Liver (tissue), 9 donors: ENCODE results near the gene ATP5F1B. TPM values are rescaled to one million over a fixed set of nuclear protein-coding genes. Genes with fewer than 3 reads are reported as not detected.

Source experiments
- DNase-seq: peaks from one replicate; pipeline ENCODE4 v3.0.0-alpha.2; 2017; ENCODE audit warnings: low spot score
- H3K27ac ChIP-seq, 2 donors: one replicate each; pipeline ENCODE4 v1.7.0; 2013; ENCODE audit warnings: inconsistent platforms in 2 of 2, low read length in 2 of 2, control low read depth in 1 of 2, low read depth in 1 of 2, mild to moderate bottlenecking in 1 of 2
- H3K27me3 ChIP-seq, 4 donors: one replicate each; pipeline versions ENCODE4 v1.6.1 to v1.7.0; 2013; ENCODE audit warnings: low read length in 3 of 4, inconsistent platforms in 1 of 4, mild to moderate bottlenecking in 1 of 4, moderate library complexity in 1 of 4; ENCODE audit not compliant: control insufficient read depth in 4 of 4, insufficient read depth in 4 of 4
- H3K36me3 ChIP-seq, 4 donors: one replicate each; pipeline versions ENCODE4 v1.6.1 to v1.7.0; 2013; ENCODE audit warnings: low read length in 3 of 4, mild to moderate bottlenecking in 3 of 4, low read depth in 1 of 4, moderate library complexity in 1 of 4; ENCODE audit not compliant: control insufficient read depth in 4 of 4, insufficient read depth in 3 of 4
- H3K4me1 ChIP-seq, 4 donors: one replicate each; pipeline versions ENCODE4 v1.6.1 to v1.7.0; 2013; ENCODE audit warnings: low read length in 3 of 4, mild to moderate bottlenecking in 3 of 4, moderate library complexity in 1 of 4; ENCODE audit not compliant: control insufficient read depth in 4 of 4, insufficient read depth in 4 of 4
- H3K4me3 ChIP-seq, 3 donors: one replicate each; pipeline versions ENCODE4 v1.6.1 to v1.7.0; 2013; ENCODE audit warnings: low read length in 3 of 3, control low read depth in 1 of 3, low read depth in 1 of 3, mild to moderate bottlenecking in 1 of 3
- H3K9ac ChIP-seq, 2 donors: one replicate each; pipeline ENCODE4 v1.7.0; 2013; ENCODE audit warnings: low read length in 2 of 2, mild to moderate bottlenecking in 2 of 2, moderate library complexity in 2 of 2, control low read depth in 1 of 2, low read depth in 1 of 2
- H3K9me3 ChIP-seq, 4 donors: one replicate each; pipeline versions ENCODE4 v1.6.1 to v1.7.0; 2013; ENCODE audit warnings: low read length in 3 of 4; ENCODE audit not compliant: control insufficient read depth in 4 of 4
- ATF3 ChIP-seq: IDR thresholded peaks from 2 replicates; pipeline ENCODE4 v1.6.1; 2016; ENCODE audit warnings: antibody characterized with exemption
- CTCF ChIP-seq: fragments of 150-350 bp; IDR thresholded peaks from 2 replicates; pipeline ENCODE4 v1.5.1; 2017; ENCODE audit warnings: improper control_type of control experiment, low read depth, low read length; ENCODE audit not compliant: missing input control
- EGR1 ChIP-seq, 2 donors: IDR thresholded peaks; 2 replicates each; pipeline ENCODE4 v1.6.1; 2016 to 2018; ENCODE audit warnings: antibody characterized with exemption in 2 of 2, low read depth in 2 of 2
- FOXA1 ChIP-seq: IDR thresholded peaks from 2 replicates; pipeline ENCODE4 v1.6.1; 2016; ENCODE audit warnings: antibody characterized with exemption
- GABPA ChIP-seq, 2 donors: IDR thresholded peaks in 1 of 2; conservative IDR thresholded peaks in 1 of 2; 2 replicates each; pipeline ENCODE4 v1.6.1; 2016; ENCODE audit warnings: antibody characterized with exemption in 2 of 2, mild to moderate bottlenecking in 1 of 2, moderate library complexity in 1 of 2
- HNF4A ChIP-seq, 2 donors: conservative IDR thresholded peaks; 2 replicates each; pipeline ENCODE4 v1.6.1; 2016; ENCODE audit warnings: antibody characterized with exemption in 2 of 2, mild to moderate bottlenecking in 2 of 2
- HNF4G ChIP-seq: IDR thresholded peaks from 2 replicates; pipeline ENCODE4 v1.6.1; 2016; ENCODE audit warnings: antibody characterized with exemption
- MAX ChIP-seq: IDR thresholded peaks from 2 replicates; pipeline ENCODE4 v1.6.1; 2016; ENCODE audit warnings: antibody characterized with exemption
- NR2F2 ChIP-seq: IDR thresholded peaks from 2 replicates; pipeline ENCODE4 v1.6.1; 2016; ENCODE audit warnings: antibody characterized with exemption
- RAD21 ChIP-seq, 2 donors: IDR thresholded peaks; 2 replicates each; pipeline ENCODE4 v1.6.1; 2016; ENCODE audit warnings: antibody characterized with exemption in 2 of 2, mild to moderate bottlenecking in 2 of 2
- REST ChIP-seq: IDR thresholded peaks from 2 replicates; pipeline ENCODE4 v1.6.1; 2016; ENCODE audit warnings: antibody characterized with exemption, mild to moderate bottlenecking
- RXRA ChIP-seq, 2 donors: IDR thresholded peaks; 2 replicates each; pipeline ENCODE4 v1.6.1; 2017 to 2018; ENCODE audit warnings: antibody characterized with exemption in 2 of 2, mild to moderate bottlenecking in 1 of 2
- SP1 ChIP-seq: IDR thresholded peaks from 2 replicates; pipeline ENCODE4 v1.6.1; 2018; ENCODE audit warnings: antibody characterized with exemption, mild to moderate bottlenecking
- TAF1 ChIP-seq: conservative IDR thresholded peaks from 2 replicates; pipeline ENCODE4 v1.6.1; 2016; ENCODE audit warnings: antibody characterized with exemption, mild to moderate bottlenecking
- YY1 ChIP-seq: IDR thresholded peaks from 2 replicates; pipeline ENCODE4 v1.6.1; 2016; ENCODE audit warnings: antibody characterized with exemption, mild to moderate bottlenecking
- ZBTB33 ChIP-seq: IDR thresholded peaks from 2 replicates; pipeline ENCODE4 v1.6.1; 2016; ENCODE audit warnings: antibody characterized with exemption
- WGBS: extraction: QIAGEN DNeasy Blood & Tissue Kit; methylation state at CpG from one replicate; pipeline ENCODE4 v1.1.7; 2013; 5-methylcytosine and 5-hydroxymethylcytosine counted together
- polyA plus RNA-seq, 2 donors: library from polyadenylated mRNA; stranded (reverse) in 1 of 2; unstranded in 1 of 2; fragments of 200-250 nt in 1 of 2; fragments of >200 nt in 1 of 2; fragmentation: Nextera tagmentation in 1 of 2; extraction: Ambion mirVana in 1 of 2; gene quantifications; one replicate each; pipeline versions ENCODE4 v1.2.1 to v1.2.3, GENCODE V29; 2013 to 2015
- total RNA-seq, 2 donors: library from RNA; depleted of rRNA; stranded (reverse); fragments of >200 nt; gene quantifications; one replicate each; pipeline ENCODE4 v1.2.3, GENCODE V29; 2014
- donor health status: healthy.
- donor health status: healthy.
- donor health status: healthy.
- donor health status: healthy.
- donor health status: healthy.

Gene ATP5F1B
- total and polyA plus RNA-seq, 4 donors = 273 to 569 (median 438) TPM

GRCh38 chr12:56677680-56678079 is 31.9 kb upstream of the ATP5F1B start:
- 82% methylated on average over 1 of the region's 1 CpG for WGBS
- no peak overlapping the region for H3K9ac ChIP-seq
- no peaks in the 10 kb centered on the region for H3K9me3 ChIP-seq
- no peak overlapping the region for H3K27ac ChIP-seq
- H3K36me3 ChIP-seq = peaks cover 0 to 7% (median 4%) of the 10 kb centered on the region in 4 donors
- peaks cover 7 to 19% (median 15%) of the 10 kb centered on the region in 4 donors for H3K4me1 ChIP-seq
- DNase-seq = no peak
- TF ChIP-seq RAD21 (IDR thresholded peaks at IDR 0.05) (no peak), YY1 (no peak), NR2F2 (no peak), FOXA1 (no peak), HNF4G (no peak), EGR1 (IDR thresholded peaks at IDR 0.05; ENCODE audit: low read depth in 2 of 2) (no peak), ATF3 (no peak), HNF4A (conservative IDR thresholded peaks at IDR 0.05) (no peak), RXRA (IDR thresholded peaks at IDR 0.05) (no peak), REST (no peak), ZBTB33 (no peak), CTCF (no peak), SP1 (no peak), TAF1 (no peak), MAX (no peak), GABPA (IDR thresholded peaks at IDR 0.05 in 1 of 2, conservative IDR thresholded peaks at IDR 0.05 in 1 of 2) (no peak)
- H3K4me3 ChIP-seq = no peak overlapping the region
- H3K27me3 ChIP-seq = no peaks in the 10 kb centered on the region
